GM21786 (cell line): ENCODE data around the gene CLDN11.

Experiments
- ATAC-seq: cut with Tn5 transposase; IDR thresholded peaks from one replicate; pipeline ENCODE4 v1.9.1; 2021; ENCODE audit not compliant: unreplicated experiment

Gene CLDN11

DNA sequence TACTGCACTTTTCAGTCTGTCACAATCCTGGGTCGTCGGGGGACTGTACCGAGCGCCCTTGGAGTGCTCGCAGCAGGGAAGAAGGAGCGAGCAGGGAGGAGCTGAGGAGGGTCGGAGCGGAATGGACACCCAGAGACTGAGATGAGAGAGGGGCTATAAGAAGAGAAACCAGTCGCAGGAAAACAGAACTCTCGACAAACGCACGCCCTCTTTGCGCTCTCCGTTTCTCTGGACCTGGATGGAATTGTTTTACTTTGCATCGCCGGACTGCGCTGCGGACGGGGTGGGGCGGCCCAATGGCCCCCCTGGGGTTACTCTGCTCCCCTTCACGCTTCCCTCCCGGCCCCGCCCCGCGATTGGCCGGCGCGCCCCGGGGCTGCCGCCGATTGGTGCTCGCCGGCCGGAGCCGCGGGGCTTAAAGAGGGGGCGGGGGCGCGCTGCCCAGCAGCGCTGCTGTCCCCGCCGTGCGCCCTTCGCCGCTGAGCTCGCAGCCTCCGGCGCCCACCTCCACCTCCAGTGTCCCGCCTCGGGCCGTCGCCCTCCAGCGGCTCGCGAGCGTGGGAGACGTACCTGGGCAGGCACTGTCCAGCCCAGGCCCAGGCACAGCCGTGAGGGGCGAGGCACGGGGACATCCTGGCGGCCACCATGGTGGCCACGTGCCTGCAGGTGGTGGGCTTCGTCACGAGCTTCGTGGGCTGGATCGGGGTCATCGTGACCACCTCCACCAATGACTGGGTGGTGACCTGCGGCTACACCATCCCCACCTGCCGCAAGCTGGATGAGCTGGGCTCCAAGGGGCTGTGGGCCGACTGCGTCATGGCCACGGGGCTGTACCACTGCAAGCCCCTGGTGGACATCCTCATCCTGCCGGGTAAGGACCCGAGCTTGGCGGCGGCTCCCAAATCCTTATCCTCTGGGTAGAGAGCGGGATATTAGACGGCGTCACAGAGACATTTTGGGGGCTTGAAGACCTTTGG is at the start of gene CLDN11:
Gene CLDN11, plus strand, starts transcription at position 447 of the 977 bp plus-strand sequence. Its CDS starts 199 bp downstream, at position 646.
- ATAC-seq, result no peak

DNA sequence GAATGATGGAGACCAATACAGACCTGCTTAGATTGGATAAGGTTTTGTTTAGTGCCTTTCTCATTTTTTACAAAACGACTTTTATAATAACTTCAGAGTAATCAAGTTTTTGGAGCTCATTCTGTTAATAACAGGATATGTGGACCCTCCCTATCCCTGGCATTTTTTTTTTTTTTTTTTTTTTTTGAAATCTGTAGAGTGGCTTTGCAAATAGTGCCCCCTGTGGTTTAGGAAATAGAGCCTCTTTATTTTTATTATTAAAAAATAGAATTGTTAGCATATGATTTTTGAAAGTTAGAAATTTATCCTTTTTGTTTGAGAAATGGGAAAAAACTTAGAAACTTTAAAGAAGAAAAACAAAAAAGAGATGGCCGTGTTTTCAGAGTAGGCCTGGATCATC is 49.7 kb upstream of the CLDN11 start:
- ATAC-seq, result no peak

DNA sequence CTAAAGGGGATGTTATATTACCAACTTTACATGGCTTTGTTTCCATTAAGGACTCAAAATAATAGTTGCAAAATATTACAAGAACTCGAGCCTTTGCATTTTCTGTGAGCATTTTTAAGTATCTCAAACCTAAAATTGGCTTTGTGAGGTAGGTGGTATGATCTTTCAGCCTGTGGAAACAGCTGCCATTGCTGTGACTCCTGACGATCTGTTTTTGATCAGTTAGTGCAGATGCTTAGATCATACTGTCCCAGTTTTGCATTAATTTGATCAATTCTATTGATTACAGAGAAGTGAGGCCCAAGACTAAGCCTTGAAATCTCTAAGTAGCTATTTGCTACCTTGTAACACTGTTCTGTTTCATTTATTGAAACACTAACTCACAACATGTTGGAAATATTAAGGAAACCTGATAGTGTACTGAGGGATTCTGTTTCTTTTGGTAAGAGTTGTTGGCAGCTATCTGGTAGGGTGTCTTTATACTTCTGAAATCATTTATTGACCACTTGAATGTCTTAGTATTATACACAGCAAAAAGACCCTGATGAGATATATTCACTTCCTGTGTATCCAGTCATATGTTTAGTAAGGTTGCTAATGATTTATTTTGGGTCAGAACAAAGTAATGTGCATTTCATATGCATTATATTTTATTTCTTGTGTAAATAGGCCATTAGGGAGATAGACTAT is 46.3 kb upstream of the CLDN11 start:
- ATAC-seq, result no peak

DNA sequence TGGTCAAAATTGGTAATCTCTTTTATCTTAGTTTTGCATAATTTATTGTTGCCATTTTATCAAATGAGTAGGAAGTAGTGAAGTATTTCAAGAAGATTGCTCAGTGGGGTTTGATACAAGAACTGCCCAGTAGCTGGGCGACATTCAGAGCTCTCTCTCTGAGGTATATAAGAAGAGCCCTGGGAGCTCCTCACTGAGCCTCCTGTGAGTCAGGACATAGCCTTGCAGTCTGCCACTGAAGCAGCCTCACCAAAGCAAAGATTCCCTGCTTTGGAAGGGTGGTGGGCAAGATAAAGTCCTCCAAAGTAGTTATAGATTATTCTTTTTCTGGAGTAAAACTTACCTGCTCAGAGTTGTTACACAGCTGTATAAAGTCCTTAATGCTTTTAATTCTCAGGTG is 35.1 kb upstream of the CLDN11 start:
- ATAC-seq, result no peak

DNA sequence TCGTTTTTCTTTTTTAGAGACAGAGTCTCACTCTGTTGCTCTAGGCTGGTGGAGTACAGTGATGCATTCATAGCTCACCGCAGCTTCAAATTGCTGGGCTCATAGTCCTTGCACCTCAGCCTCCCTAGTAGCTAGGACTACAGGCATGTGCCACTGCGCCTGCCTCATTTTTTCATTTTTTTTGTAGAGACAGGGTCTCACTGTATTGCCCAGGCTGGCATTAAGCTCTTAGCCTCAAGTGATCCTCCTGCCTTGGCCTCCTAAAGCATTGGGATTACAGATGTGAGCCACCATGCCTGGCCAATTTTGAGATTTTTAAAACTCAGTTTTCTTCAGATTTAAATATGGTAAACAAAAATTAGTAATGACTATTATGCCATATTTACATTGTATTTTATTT is 32.2 kb upstream of the CLDN11 start:
- no peak for ATAC-seq

DNA sequence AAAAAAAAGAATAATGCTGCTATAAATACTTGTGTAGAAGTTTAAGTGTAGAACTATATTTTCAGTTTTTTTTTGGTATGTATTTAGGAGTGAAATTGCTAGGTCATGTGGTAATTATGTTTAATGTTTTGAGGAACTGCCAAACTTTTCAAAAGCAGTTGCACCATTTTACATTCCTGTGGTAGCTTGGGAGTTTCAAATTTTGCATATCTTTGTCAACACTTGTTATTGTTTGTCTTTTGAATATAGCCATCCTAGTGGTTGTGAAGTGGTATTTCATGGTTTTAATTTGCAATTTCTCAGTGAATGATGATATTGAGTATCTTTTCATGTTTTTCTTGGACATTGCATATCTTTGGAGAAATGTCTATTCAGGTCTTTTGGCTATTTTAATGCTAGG is 30.7 kb upstream of the CLDN11 start:
- ATAC-seq, result no peak

DNA sequence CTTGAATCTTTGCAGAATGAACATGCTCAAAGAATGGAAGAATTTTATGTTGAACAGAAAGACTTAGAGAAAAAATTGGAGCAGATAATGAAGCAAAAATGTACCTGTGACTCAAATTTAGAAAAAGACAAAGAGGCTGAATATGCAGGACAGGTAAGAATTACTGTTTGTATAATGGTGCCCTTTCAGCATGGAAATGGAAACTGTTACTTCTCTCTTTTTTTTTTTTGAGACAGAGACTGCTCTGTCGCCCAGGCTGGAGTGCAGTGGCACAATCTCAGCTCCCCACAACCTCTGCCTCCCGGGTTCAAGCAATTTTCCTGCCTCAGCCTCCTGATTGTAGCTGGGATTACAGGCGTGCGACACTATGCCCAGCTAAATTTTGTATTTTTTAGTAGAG is 27.6 kb upstream of the CLDN11 start:
- no peak for ATAC-seq

DNA sequence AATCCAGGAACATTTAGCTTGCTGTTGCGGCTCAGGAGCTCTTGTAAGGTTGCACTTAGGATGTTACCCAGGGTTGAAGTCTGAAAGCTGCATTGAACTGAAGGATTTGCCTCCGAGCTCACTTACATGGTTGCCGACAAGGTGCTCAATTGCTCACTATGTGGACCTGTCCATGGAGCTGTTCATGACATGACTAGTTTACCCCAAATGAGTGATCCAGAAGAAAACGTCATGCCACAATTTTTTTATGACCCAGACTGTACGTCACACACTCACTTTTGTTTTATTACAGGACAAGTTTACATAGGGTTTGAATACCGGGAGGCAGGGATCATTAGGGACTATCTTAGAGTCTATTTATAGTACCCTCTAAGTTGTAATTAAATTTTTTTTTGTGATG is 21.0 kb upstream of the CLDN11 start:
- ATAC-seq, result no peak

DNA sequence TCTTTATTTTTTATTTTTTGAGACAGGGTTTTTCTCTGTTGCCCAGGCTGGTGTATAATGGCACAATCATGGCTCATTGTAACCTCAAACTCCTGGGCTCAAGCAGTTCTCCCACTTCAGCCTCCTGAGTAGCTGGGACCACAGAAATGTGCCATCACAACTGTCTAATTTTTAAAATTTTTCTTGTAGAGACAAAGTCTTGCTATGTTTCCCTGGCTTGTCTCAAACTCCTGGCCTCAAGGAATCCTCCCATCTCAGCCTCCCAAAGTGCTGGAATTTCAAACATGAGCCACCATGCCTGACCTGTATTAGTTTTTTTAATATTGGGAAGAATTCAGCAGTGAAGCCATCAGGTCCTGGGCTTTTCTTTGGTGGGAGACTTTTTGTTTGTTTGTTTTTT is 13.6 kb upstream of the CLDN11 start:
- ATAC-seq, result no peak

DNA sequence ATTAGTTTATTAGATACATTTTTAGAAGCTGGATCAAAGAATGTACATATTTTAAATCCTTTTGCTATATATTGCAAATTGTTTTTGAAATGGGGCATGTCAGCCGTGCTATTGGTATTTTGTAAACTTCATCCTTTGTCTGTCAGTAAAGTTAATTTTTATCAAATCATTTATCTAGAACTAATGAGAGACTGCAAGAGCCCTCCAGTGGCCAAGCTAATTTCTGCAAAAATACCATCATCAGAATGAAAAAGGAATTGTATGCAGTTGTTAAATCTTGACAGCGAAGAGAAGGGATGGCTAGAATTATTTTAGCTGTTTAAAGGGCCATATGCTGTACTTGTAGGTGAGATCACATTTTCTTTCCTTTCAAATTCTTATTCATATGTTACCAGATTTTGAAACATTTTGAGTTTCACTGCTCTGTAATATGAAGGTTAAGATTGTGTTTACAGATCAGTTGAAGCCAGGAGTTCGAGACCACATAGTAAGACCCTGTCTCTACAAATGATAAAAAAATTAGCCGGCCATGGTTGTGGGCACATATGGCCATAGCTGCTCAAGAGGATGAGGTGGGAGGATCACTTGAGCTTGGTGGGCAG is 8.1 kb upstream of the CLDN11 start:
- ATAC-seq, result no peak

DNA sequence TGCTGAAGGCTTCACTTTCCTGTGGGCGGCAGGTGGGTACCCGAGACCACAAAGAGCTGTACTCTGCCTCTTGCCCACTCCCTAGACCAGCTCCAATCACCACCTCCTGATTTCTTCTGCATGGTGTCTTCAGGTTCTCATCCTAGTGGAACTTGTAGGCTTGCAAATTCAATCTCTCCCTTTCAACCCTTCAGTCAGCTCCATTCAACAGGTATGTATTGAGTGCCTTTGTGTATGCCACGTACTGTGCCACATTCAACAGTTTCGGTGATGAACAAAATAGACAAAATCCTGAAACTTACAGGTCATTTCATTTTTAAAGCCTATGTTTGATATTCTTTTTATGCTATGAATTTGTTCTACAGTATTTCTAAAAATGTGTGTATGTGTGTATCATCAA is 5.4 kb upstream of the CLDN11 start:
- no peak for ATAC-seq

DNA sequence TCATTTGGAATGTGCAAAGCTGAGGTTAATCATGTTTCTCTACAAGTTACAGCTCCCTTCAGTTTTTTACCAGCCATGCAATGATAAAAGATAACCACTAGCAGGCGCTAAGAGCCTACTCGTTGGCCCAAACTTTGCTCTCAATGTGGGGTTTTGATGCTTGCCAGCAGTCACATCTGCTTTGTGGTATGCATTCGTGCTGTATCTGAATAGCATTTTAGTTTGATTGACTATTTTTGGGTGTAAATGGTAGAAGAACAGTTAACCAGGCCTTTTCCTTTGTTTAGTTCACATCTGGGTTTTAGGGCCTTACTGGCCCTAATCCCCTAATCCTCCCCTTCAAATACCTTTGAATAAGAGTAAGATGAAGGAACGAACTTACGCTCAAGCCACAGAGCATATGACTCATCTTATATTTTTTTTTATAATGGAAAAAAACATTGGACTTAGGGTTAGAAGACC is 4.4 kb upstream of the CLDN11 start:
- ATAC-seq, result no peak

DNA sequence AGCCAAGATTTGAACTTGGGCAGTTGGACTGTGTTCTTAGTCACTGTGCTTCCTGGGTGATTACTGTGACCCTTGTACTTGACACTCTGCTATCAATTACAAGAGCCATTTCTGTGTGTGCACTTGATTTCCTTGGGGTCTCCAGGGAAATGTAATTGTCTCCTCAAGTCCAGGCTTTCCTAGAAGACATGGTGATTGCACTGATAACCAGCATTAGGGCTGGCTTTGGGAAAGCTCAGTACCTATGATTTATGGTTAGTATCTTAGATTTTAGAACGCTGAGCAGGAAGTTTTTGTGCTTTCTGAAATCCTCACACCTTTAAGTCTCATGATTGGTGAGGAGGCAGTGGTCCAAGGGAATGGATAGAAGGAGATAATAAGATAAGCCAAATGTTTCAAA is 1.6 kb upstream of the CLDN11 start:
- no peak for ATAC-seq

DNA sequence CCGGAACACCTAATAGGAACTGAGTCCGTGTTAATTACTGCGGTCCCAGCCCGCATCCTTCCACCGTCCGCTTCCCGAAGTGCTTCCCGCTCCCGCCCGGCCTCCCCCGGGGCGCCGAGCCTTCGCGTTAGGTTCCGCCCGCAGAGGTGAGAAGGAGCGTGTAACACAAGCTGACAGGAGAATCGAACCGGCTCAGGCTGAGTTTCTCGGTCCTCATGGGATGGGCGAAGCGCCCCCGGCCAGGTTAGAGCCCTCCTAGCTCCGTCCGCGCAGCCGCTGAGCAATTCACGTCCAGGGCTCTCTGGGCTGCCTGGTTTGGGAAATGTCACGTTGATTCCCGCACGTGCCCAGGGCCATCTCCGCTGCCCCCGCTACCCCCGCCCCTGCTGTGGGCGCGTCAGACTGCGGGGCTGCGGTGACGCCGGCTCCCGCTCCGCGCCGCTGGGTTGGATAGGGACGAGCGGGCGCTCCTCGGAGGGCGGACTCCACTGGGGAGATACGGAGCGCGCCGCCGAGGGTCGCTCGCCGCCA is 954 bp downstream of the CLDN11 start:
- ATAC-seq, result no peak

DNA sequence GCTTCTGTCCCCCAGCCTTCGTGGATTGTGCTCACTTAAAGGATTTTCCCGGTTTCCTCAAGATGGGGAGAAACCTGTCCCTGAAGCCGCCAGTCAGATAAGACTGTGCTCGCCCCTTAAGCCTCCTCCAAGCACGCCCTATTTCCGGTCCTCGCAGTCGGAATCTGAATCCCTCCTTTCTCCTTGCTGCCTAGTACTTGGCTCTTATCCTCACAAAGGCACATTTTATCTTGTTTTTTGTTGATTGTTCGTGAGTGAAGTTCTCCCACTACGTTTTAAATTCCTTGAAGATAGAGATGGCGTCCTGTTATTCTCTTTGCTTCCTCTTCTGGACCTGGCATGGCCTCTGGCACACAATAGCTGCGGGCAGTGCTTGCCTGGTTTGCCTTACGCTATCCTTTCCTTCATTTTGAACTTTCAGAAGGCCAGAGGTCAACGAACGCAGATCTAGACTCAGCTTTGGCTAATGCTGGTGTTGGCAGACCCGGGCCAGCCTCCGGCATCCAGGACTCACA is 1.7 kb downstream of the CLDN11 start:
- ATAC-seq, result no peak

DNA sequence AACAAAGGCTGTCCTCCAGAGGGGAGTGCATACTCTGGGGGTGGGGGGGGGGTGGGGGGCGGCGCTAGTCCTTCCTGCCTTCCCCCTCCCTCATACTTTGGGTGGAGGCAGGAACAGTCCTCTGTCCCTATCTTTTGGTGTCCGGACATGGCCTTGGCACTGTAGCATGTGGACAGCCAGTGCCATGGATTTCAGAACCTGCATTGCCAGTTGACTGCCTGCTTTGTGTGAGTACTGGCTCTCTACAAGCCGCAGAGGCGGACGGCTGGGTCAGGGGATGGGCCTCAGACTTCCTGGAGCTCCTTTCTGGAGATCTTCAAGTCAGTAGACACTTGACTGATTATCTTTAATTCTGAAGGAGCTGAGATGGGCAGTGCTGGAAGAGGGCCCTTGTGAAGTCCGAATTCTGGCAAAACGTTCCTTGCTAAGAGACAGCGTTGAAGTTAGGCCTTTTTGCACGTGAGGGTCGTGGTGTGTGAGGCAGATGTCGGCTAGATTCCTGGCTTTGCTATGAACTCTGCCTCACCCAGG is 2.5 kb downstream of the CLDN11 start:
- no peak for ATAC-seq

DNA sequence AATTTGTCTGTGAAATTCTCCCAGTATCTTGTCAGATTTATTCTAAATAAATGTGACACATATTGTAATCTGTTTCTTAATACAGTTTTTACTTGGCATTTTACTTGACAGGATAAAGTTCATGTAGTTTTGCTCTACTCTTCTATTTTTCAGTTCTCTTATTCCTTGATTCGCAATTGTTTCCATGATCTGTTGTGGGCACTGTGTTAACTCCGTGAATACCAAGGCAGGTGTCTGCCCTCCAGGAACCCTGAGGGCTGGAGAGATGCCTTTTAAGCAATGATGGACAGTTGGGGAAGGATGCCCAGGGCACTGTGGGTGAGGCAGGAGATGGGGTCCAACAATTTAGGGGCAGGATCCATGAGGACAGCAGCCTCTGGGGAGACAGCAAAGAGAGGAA is 3.1 kb downstream of the CLDN11 start:
- no peak for ATAC-seq

DNA sequence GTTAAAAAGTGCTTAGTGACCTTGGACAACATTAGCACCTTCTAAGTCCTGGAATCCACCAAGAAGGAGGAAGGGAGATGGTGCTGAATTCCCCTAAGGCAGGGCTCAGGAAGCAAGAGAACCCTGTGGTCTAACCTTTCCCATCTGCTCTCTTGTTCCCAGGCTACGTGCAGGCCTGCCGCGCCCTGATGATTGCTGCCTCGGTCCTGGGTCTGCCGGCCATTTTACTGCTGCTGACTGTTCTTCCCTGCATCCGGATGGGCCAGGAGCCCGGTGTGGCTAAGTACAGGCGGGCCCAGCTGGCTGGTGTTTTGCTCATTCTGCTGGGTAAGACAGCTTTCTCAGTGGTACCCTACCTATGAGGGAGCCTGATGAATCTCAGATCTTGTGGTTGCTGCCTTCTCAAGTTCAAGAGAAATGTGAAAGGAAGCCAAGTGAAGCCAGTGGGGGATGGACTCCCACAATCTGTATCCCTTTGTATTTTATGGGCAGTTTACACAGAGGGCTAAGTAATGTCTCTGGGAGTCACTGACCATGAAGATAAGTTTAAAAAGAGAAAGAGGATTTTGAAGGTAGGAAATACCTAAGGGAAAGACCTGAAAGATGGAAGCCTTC is 4.4 kb downstream of the CLDN11 start:
- no peak for ATAC-seq

DNA sequence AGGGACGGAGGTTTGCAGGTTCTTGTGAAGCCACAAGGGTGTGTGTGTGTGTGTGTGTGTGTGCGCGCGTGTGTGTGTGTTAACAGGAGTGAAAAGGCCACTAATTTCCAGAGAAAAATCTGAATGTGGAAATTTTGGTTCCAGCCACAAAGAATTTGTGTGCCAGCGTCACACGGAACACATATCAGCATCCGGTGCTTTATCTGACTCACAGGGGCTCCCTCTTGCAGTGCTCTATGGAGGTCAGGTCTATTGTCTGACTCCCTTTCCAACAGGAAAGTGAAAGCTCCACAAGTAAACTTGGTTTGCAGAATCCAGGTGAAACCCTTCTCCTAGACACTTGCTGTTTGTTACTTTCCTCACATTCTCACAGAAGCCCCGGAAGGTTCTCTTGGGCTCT is 6.2 kb downstream of the CLDN11 start:
- no peak for ATAC-seq

DNA sequence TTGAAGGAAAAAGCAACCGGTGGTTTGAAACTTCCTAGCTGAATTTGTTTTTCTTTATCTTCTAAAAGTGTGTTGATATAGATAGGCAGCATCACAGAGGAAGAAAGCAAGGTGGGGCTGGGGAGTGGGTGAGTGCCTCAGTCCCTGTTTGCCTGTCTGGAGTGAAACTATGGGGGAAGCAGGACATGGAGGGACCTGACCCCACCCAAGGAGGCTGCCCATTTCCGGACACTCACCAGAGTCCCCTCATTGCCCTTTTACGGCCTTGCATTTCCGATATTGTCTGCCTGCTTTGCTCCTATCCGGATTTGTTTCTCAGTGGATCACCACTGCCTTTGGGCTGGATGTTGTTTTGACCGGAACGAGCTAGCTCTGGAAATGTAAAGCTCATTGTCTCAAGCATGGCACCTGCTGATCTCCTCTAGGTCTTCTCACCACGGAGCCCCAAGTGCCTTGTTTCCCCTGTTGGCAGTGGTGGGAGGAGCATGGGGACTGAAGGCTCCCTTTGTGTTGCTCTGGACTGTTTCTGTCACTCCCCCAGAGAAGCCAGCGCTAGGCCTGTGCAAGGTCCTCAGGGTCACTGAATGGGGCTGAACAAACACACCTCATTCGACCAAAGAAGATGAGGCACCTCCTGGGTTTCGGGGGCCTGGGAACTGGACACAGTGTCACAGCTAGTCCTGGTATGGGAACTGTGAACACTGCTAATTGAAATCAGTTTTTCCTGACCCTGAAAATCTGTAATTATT is 7.0 kb downstream of the CLDN11 start:
- ATAC-seq, result no peak
